A549 treated with AZD2906 at 1 μM for 4 hours (cell line): ENCODE measurements around the gene MAF. TPM values are rescaled to one million over a fixed set of nuclear protein-coding genes. Genes with fewer than 3 reads are reported as not detected.

Source experiments
- total RNA-seq: library from RNA; stranded (reverse); fragments of 200-300 nt; extraction: Qiagen RNA extraction; gene quantifications from 5 replicates; pipeline ENCODE4 v1.2.3, GENCODE V29; 2022

MAF gene
- total RNA-seq, result 0.21 to 0.48 TPM (median 0.34 TPM) in 5 replicates

DNA sequence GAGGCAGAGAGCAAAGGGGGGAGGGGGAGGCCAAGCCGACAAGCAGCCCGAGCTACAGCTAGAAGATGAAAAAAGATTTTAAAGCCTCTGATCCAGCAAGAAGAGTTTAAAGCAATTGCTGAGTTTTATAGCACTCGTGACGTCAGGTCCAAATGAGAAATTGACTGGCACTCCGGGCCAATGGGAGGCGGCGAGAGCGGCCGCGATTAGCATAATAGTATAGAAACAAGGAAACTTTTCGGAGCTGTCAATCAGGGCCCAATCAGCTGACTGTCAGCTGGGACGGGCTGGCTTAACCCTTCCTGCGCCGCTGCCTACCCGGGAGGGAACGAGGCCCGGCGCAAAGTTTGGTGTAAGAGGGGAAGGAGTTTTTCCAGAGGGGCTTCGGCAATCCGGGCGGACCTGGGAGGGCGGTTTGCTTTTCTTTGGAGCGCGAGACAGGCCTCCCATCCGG, at the start of gene MAF:
TSS of gene MAF (minus strand) at position 100 of the 454 bp plus-strand sequence. CDS start 835 bp downstream, outside the sequence.

